ENCODE measurements around the gene INCENP. TPM values are rescaled to one million over a fixed set of nuclear protein-coding genes. Genes with fewer than 3 reads are reported as not detected.

INCENP gene
- total RNA-seq, 1 donor from 2014 or later: 11.6 TPM

DNA sequence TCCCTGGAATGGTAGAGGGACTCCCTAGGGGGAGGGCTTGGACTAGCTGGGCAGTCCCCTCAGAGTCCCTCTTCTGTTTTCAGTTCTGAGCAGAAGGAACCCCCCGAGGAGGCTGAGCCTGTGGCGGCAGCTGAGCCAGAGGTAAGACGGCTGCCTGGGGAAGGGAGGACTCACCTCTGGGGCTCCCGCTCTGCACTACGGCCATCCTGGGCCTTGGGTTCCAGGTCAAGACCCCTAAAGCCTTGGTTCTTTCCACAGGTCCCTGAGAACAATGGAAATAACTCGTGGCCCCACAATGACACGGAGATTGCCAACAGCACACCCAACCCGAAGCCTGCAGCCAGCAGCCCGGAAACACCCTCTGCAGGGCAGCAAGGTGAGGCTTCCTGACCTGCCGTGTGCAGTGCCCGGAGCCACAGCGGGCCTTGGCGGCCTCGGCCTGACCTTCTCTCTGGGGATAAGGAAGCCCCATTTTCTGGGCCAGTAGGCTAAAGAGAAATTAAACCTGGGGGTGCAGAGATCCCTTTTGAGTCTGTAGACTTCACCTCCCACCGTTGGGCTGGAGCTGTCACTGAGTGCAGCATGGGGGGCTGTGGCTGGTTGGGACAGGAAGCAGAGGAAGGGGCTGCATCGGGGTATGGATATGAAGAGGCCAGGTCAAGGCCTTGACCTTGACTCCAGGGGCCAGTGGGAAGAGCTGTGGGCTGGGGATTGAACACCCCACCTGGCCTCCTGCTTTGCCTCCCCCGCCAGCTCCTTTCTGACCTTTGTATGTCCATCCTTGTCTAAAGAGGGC is 15.0 kb downstream of the INCENP start:
- DNase-seq (no peak), ATAC-seq (no peak)
- intact Hi-C loops (cut with micrococcal nuclease): no loop called here

DNA sequence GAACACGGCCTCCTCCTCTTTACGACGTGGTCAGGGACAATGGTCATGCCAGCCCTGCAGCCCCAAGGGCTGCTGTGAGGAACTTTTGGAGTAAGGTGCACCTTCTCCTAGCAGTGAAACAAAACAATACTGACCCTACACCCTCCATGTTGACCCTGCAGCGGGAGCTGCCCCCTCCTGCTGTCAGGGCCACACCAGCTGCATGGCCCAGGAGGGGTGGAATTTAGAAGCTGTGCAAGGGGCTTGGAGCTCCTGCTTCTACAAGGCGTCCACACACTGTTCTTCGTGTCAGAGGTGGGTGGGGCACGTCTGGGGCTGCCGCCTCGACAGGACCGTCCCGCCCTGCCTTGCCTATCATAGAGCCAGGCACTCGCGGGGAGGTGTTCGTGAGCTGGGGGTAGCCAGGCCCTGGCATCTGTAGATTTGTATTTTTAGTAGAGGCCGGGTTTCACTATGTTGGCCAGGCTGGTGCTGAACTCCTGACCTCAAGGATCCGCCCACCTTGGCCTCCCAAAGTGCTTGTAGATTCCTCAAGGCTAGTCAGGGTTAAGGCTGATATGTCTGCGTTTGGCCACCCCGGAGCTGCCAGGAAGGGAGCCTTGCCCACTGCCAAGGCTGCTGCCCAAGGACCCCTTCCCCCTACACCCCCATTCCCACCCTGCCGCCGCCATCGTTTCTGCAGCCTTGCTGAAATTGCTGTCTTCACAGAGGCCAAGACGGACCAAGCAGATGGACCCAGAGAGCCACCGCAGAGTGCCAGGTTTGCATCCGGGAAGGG is 15.9 kb downstream of the INCENP start:
- intact Hi-C loops (cut with micrococcal nuclease): no loop called here
- no peak for DNase-seq
- no peak for ATAC-seq

DNA sequence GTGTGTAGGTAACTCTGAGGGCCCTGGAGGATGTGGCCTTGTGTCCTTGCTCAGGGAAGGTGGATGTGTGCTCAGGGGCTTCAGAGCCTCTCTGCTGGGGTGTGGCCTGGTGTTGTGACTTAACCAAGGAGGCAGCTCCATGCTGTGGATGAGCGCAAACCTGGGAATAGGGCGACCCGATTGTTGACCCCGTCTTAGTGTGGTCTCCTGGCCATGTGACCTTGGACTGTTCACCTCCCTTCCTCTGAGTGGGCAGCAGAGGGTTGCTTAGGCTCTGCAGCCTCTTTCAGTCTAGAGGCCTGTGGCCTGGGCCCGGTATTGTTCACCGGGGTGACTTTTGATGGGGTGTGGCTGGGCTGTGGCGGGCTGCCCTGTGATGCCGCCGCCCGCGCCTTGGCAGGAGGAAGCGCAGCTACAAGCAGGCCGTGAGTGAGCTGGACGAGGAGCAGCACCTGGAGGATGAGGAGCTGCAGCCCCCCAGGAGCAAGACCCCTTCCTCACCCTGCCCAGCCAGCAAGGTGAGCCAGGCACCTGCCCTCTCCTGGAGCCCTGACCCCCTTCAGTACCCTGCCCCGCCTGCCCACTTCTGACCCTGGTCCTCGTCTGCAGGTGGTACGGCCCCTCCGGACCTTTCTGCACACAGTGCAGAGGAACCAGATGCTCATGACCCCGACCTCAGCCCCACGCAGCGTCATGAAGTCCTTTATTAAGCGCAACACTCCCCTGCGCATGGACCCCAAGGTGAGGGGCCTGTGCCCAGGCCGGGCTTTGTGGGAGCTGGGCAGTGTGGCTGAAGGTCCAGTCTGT is 16.7 kb downstream of the INCENP start:
- intact Hi-C loops (cut with micrococcal nuclease): no loop called here
- ATAC-seq (no peak), DNase-seq (no peak)

DNA sequence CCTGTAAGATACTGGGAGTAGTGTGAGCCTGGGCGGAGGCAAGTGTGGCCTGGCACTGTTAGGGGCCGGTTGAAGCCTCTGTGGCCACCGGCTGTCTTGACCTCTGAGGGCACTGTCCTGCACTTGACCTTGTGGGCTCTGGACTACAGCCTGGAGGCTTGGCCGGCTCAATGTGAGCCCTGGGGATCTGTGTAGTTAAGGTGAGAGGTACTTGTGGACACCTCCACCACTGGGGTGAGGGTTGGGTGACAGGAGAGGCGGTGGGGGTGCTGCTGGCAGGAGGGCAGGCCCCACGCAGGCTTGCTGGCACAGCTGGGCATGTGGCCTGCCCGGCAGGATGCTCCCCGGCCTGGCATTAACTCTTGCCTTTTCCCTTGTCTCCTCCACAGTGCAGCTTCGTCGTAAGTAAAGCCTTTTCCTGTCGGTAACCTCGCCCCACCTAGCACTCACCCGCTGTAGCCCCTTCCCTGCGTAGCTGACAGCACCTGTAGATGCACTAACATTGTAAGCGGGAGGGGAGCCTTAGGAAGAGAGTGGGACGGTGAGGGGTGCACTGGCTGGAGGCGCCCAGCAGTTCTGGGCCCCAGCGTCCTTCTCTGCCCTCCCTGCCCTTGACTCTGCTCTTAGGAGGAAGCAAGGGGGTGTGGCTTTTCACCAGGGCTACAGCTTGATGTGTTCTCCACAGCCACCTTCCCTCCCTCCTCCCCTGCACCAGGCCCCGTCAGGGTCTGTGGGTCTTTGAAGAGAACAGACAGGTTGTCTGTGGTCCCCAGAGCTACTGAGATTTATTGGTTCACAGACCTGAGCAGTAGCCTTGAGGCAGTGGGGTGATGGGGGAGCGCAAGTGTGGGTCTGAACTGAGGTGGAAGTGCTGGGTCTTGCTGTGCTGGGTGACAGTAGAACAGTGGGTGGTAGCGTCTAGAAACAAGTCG is 17.6 kb downstream of the INCENP start:
- ATAC-seq: no peak

DNA sequence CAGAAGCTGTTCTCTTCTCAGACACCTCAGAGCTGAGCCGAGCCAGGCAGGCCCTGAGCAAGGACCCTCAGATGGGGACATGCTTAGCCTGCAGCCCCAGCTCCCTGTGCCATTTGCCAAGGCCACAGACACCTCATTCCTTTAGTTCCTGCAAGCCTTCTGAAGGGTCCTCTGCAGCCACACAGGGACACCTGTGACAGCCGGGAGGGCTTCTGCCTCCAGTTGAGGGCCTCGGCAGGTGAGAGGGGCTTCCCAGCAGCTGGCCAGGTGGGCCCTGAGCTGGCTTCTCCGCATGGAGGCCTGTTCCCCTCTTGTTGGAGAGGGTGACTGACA is 18.2 kb downstream of the INCENP start:
- intact Hi-C loops (cut with micrococcal nuclease): no loop called here
- ATAC-seq (no peak), DNase-seq (no peak)

More for the DNA sequence above, 17.6 kb downstream of the INCENP start:
- intact Hi-C loops (cut with micrococcal nuclease): no loop called here
- no peak for DNase-seq

DNA sequence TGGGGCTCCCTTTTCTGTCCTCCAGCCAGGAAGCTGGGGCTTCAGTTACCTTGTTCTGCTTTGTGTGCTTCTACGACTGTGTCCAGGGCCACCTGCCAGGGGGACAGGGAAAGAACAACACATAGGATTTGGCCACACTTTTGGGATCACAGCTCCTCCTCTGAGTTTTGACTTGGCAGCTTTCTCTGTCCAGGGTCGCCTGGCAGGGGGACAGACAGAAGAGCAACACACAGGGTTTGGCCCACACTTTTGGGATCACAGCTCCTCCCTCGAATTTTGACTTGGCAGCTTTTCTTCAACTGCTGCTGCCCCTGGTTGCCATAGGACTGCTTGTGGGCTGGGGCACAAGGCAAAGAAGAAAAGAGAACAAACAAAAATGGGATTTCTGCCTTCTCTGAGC is 19.1 kb downstream of the INCENP start:
- peak; percentile 55 for ATAC-seq
- DNase-seq: peak; percentile 47
- intact Hi-C loops (cut with micrococcal nuclease): no loop called here

DNA sequence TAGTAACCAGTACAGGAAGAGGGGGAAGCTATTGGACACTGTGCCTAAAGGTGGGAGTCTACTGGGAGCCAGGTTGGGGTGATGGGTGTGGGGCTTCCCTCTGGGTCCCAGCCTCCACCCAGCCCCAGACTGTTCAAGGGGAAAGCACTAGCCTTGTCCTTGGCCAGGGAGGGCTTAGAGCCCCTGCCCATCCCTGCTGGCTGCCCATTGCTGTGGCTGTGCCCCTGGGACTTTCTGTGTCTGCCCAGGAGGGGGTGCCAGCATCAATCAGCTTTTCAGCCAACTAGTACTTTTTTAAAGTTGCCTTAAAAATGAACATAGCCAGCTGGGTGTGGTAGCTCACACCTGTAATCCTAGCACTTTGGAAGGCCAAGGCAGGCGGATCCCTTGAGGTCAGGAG is 19.9 kb downstream of the INCENP start:
- no peak for ATAC-seq
- intact Hi-C loops (cut with micrococcal nuclease): no loop called here

DNA sequence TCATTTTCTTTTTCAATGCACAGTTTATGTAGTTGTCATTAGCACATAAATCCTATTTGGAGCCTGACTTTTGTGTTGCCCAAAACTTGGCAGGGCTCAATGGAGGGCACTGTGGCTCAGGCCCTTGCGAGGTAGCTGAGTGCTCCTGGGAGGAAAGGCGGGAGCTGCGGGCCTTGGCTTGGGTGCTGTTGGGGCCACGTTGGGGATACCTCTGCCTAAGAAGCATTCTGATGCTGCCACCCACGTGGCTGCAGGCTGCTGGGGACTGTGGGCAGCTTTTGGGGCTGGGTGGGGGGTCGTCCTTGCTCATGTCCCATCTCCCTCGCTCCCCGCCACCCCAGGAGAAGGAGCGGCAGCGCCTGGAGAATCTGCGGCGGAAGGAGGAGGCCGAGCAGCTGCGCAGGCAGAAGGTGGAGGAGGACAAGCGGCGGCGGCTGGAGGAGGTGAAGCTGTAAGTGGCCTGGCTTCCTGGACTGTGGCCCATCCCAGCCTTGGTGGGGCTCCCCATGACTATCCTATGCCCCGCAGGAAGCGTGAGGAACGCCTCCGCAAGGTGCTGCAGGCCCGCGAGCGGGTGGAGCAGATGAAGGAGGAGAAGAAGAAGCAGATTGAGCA is 20.9 kb downstream of the INCENP start:
- DNase-seq: no peak
- intact Hi-C loops (cut with micrococcal nuclease): no loop called here
- ATAC-seq: no peak

More for the DNA sequence above, 19.9 kb downstream of the INCENP start:
- DNase-seq: no peak

DNA sequence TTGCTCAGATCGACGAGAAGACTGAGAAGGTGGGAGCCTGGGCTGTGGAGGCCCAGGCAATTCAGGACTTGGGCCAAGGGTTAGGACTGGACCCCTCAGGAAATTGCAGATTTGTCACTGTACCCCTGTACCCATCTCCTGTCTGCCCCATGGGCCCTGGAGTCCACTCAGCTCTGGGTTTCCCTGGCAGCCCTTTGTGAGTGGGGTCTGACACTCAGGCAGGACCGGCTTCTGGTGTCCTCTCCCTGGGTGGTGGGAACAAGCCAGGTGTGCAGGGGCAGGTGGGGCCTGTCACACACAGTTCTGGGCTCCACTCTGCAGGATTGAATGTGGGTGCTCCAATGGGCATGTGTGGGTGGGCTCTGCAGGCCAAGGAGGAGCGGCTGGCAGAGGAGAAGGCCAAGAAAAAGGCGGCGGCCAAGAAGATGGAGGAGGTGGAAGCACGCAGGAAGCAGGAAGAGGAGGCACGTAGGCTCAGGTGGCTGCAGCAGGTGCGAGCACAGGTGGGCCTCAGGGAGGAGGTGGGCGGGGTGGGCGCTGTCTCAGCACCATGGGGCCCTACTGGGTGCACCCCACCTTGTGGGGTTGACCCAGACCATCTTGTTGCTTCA is 21.6 kb downstream of the INCENP start:
- ATAC-seq (no peak), DNase-seq (no peak)
- intact Hi-C loops (cut with micrococcal nuclease): no loop called here

DNA sequence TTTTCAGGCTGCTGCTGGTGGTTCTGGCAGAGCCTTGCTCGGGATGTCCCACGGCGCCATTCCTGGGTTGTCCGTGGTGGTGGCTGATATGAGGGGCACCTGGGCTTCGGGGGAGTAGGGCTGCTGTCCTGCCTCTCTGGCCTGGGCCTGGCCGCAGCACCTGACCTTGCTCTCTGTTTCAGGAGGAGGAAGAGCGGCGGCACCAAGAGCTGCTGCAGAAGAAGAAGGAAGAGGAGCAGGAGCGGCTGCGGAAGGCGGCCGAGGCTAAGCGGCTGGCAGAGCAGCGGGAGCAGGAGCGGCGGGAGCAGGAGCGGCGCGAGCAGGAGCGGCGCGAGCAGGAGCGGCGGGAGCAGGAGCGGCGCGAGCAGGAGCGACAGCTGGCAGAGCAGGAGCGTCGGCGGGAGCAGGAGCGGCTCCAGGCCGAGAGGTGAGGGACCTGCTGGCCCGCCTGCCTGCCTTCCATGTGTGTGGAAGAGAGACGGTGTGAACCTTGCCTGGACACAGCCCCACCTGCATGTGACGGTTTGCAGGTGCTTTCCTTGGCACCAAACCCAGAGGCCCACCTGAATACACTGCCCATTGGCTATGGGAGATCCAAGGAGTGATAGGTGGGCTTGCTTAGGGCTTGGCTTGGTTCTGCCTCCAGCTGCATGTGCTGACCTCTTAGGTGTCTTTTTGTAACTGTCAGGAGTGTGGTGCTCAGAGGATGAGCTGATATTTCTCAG is 22.8 kb downstream of the INCENP start:
- ATAC-seq: no peak
- intact Hi-C loops (cut with micrococcal nuclease): no loop called here
- no peak for DNase-seq

DNA sequence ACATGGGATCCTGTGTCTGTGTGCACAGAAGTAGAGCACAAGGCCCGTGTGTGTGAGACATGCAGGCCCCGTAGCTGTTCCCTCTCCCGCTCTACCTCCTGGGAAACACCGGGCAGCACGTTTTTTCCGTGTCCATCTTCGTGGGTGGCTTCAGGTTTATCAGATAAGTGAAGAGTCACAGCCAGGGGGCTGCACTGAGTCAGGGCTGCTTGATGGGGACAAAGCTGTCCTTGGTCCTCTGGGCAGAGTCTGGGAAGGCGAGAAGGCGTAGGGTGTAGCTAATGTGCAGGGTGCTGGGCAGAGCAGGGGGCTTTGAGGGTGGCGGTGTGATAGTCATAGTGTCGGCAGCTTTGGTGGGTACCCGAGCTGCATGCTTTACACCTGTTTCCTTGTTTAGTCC is 23.7 kb downstream of the INCENP start:
- no peak for DNase-seq
- no peak for ATAC-seq
- intact Hi-C loops (cut with micrococcal nuclease): no loop called here

DNA sequence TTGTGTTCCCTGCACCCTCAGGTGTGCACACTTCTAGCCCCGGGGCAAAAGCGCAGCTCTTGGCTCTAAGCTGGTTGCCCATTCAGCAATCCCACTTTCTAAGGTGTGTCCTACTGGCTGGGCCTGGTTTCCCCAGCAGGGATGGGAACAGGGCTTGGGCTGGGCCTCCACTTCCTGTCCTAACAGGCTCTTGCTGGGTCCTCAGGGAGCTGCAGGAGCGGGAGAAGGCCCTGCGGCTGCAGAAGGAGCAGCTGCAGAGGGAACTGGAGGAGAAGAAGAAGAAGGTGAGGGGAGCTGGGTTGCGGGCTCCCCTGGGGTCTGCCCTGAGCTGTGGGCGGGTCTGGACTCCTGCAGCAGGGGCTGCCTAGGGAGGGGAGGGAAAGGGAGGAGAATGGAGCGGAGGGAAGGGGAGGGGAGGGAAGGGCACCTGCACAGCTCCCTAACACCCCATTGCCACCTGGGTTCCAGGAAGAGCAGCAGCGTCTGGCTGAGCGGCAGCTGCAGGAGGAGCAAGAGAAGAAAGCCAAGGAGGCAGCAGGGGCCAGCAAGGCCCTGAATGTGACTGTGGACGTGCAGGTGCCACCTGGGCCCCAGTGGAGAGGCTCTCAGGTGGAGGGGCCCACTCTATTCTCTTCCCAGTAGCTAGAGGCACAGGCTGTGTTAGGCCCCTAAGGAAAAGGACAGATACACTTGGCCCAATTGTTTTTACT is 24.6 kb downstream of the INCENP start:
- intact Hi-C loops (cut with micrococcal nuclease): no loop called here
- ATAC-seq (no peak), DNase-seq (no peak)

DNA sequence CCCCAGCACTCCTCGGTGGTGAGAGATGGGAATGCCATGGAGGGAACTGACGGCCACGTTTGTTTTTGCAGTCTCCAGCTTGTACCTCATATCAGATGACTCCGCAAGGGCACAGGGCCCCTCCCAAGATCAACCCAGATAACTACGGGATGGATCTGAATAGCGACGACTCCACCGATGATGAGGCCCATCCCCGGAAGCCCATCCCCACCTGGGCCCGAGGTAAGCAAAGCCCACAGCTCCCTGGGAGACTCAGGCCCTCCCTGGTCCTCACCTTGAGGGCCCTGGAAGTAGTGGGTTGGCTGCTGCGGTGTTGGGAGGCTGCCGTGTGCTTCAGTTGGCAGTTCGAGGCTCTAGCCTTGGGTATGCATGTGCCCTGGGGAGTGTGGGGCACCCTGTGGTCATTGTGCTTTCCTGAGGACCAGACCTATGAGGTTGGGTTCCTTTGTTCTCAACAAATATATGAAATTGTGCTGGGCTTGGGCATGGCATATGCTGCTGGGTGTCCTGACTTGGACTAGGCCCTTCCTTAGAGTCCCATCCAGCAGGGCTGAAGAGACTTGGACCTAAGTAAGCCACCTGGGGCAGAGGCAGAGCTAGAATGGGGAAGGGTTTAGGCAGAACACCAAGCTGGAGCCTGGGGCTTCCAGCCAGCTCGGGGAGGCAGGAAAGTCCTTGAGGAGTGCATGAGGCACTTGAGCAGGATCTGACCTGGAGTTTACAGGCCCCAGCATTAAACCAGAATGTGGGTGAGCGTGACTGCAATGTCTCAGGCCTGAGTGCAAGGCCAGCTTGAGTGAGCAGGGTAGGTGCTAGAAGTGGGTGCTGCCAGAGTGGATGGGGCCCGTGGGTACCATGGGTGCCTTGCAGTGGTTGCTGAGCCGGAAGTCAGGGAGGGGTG is 26.4 kb downstream of the INCENP start:
- DNase-seq: no peak
- no peak for ATAC-seq
- intact Hi-C loops (cut with micrococcal nuclease): no loop called here

DNA sequence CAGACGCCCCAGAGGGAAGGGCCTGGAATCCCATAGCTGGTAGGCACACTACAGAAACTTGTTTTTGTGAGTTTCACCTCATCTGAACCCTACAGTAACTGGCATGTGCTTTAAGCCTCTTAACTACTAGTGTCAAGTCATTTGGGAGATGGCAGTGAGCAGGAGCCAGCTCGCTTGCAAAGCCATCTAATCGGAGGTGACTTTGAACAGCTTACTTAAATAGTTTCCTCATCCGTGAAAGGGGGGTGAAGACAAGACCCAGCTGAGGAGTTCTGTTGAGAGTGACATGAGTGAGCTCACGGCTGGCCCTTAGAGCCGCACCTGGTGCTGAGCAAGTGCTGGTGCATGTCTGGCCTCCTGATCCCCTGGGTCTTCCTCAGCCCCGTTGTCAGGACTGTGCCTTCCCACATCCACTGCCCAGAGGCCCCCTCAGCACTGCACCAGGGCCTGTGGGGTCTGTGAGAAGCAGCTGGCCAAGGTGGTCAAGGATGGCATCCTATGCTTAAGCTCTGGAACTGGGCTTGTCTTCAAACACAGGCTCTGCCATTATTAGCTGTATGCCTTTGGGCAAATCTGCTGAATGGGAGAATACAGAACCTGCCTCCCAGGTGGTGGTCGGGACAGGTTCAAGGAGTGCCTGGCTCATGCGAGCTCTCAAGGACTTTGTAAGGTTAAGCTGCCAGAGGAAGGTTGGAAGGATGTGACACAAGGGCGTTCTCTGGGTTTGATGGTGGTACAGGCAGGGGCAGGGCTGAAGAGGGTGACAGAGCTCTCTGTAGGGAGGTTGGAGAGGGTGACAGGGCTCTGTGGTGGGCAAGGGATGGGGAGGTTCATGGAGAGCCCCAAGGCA is 27.3 kb downstream of the INCENP start:
- intact Hi-C loops (cut with micrococcal nuclease): no loop called here
- DNase-seq (no peak), ATAC-seq (peak; percentile 55)

DNA sequence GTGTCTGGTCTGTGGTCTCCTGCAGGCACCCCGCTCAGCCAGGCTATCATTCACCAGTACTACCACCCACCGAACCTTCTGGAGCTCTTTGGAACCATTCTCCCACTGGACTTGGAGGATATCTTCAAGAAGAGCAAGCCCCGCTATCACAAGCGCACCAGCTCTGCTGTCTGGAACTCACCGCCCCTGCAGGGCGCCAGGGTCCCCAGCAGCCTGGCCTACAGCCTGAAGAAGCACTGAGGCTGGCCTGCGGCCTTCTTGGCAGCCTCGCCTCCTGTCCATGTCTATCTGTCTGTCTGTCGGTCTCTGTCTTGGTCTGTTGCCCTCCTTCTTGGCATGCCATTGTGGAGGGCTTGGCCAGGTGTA is 27.9 kb downstream of the INCENP start:
- no peak for DNase-seq
- intact Hi-C loops (cut with micrococcal nuclease): no loop called here
- no peak for ATAC-seq

Measured in left ventricle myocardium superior (tissue), 1 donor.